Neural progenitor cell (in vitro differentiated cells): ENCODE measurements around the gene FOLR3. TPM values are rescaled to one million over a fixed set of nuclear protein-coding genes. Genes with fewer than 3 reads are reported as not detected.

Experiments
- DNase-seq: peaks from one replicate; pipeline ENCODE4 v3.0.0-alpha.2; 2016; ENCODE audit warnings: low spot score
- H2AFZ ChIP-seq: fragments of 200-600 bp; sonication (generic); replicated peaks from 2 replicates; pipeline ENCODE4 v1.6.1; 2016; ENCODE audit warnings: antibody characterized with exemption
- H3F3A ChIP-seq: fragments of 200-600 bp; sonication (generic); 2 replicates; pipeline ENCODE4 v1.6.1; 2016; ENCODE audit warnings: antibody characterized with exemption, low read depth
- H3K27ac ChIP-seq: fragments of 200-600 bp; sonication (generic); 2 replicates; pipeline ENCODE4 v1.5.1; 2016; ENCODE audit warnings: mild to moderate bottlenecking
- H3K27me3 ChIP-seq: fragments of 200-600 bp; sonication (generic); 2 replicates; pipeline ENCODE4 v1.6.1; 2016; ENCODE audit warnings: mild to moderate bottlenecking, moderate library complexity
- H3K36me3 ChIP-seq: fragments of 200-600 bp; sonication (generic); 2 replicates; pipeline ENCODE4 v1.5.1; 2016
- H3K4me1 ChIP-seq: fragments of 200-600 bp; sonication (generic); 2 replicates; pipeline ENCODE4 v1.6.1; 2016; ENCODE audit warnings: mixed run types
- H3K4me2 ChIP-seq: fragments of 200-600 bp; sonication (generic); 2 replicates; pipeline ENCODE4 v1.6.1; 2016
- H3K4me3 ChIP-seq: fragments of 200-600 bp; sonication (generic); 2 replicates; pipeline ENCODE4 v1.5.1; 2016
- H3K79me2 ChIP-seq: fragments of 200-600 bp; sonication (generic); 2 replicates; pipeline ENCODE4 v1.6.1; 2016; ENCODE audit warnings: low read depth
- H3K9ac ChIP-seq: fragments of 200-600 bp; sonication (generic); 2 replicates; pipeline ENCODE4 v1.6.1; 2016
- H3K9me3 ChIP-seq: fragments of 200-600 bp; sonication (generic); 2 replicates; pipeline ENCODE4 v1.5.1; 2016; ENCODE audit warnings: low read depth
- H4K20me1 ChIP-seq: fragments of 200-600 bp; sonication (generic); 2 replicates; pipeline ENCODE4 v1.6.1; 2016; ENCODE audit warnings: low read depth
- H3K27ac Mint-ChIP-seq: 3 replicates; pipeline ENCODE4 v1.8.0; 2021; ENCODE audit warnings: mixed read lengths
- H3K27me3 Mint-ChIP-seq: 2 replicates; pipeline ENCODE4 v1.8.0; 2022; ENCODE audit warnings: low read depth, mild to moderate bottlenecking, inconsistent platforms, moderate library complexity, mixed read lengths; ENCODE audit not compliant: insufficient read depth
- H3K36me3 Mint-ChIP-seq: 3 replicates; pipeline ENCODE4 v1.8.0; 2021; ENCODE audit warnings: mixed read lengths
- H3K4me1 Mint-ChIP-seq: 3 replicates; pipeline ENCODE4 v1.8.0; 2021; ENCODE audit warnings: mixed read lengths
- H3K4me3 Mint-ChIP-seq: 3 replicates; pipeline ENCODE4 v1.8.0; 2021; ENCODE audit warnings: mild to moderate bottlenecking, moderate library complexity, mixed read lengths
- H3K9me3 Mint-ChIP-seq: 3 replicates; pipeline ENCODE4 v1.8.0; 2020; ENCODE audit warnings: mixed read lengths
- EZH2 ChIP-seq: fragments of 200-600 bp; sonication (generic); IDR thresholded peaks from 2 replicates; pipeline ENCODE4 v1.6.1; 2017; ENCODE audit warnings: antibody characterized with exemption, mild to moderate bottlenecking, moderate library complexity
- EZH2phosphoT487 ChIP-seq: fragments of 200-600 bp; sonication (generic); IDR thresholded peaks from 2 replicates; pipeline ENCODE4 v1.6.1; 2017; ENCODE audit warnings: antibody characterized with exemption
- total RNA-seq: library from RNA; depleted of rRNA; stranded (reverse); fragments of >200 nt; gene quantifications from 2 replicates; pipeline ENCODE4 v1.2.3, GENCODE V29; 2015; ENCODE audit warnings: low replicate concordance
- TF ChIP-seq, protein P1 (sequence below): fragments of 200-600 bp; sonication (generic); IDR thresholded peaks from 2 replicates; pipeline ENCODE4 v1.5.1; 2017; ENCODE audit warnings: antibody characterized with exemption, mild to moderate bottlenecking

The FOLR3 gene
- total RNA-seq, 1 donor from 2014 or later, result not detected

DNA sequence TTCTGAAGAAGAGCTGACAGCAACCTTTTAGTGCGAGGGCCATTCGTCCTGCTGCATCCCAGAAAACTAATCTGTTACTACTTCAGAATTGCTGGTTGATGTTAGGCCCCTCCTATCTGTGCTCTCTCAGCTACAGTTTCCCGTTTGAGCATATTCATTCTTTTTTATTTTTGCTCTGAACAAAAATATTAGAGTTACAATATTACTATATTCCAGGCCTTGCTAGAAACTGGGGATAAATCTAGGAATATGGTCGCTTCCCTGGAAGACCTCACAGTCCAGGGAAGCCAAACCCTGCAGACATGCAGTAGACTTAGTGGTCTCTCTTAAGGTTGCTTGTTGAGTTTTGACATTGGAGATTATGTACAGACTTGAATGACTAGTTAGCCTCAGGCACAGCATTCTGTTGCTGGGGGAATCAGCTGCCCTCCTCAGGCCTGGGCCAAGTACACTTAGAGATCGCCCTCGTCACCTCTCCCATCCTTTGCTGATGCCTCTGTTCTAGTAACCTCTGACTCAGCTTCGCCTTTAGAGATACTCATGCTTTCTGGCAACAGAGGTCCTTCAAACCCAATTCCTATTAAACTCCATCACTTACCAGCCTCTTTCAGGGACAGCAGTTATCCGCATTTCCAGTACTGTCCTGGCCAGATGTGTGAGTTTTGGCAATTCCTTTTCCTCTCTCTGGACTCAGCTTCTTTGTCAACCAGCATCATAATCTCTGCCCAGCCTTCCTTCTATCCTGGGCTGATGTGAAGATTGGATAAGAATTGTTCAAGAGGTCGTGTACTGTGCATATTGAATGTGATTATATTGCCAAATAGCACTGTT lies 22.3 kb upstream of the FOLR3 start:
- no peaks in the 10 kb centered on the region for H3K9me3 Mint-ChIP-seq
- no peak for TF ChIP-seq EZH2
- TF ChIP-seq, protein P1, sequence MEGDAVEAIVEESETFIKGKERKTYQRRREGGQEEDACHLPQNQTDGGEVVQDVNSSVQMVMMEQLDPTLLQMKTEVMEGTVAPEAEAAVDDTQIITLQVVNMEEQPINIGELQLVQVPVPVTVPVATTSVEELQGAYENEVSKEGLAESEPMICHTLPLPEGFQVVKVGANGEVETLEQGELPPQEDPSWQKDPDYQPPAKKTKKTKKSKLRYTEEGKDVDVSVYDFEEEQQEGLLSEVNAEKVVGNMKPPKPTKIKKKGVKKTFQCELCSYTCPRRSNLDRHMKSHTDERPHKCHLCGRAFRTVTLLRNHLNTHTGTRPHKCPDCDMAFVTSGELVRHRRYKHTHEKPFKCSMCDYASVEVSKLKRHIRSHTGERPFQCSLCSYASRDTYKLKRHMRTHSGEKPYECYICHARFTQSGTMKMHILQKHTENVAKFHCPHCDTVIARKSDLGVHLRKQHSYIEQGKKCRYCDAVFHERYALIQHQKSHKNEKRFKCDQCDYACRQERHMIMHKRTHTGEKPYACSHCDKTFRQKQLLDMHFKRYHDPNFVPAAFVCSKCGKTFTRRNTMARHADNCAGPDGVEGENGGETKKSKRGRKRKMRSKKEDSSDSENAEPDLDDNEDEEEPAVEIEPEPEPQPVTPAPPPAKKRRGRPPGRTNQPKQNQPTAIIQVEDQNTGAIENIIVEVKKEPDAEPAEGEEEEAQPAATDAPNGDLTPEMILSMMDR, result no peak
- TF ChIP-seq EZH2phosphoT487, result peak; percentile 23
- H3K9ac ChIP-seq, result no peak overlapping the region
- peak overlapping the region; percentile 100 for H3K27ac Mint-ChIP-seq
- H4K20me1 ChIP-seq, result no peaks in the 10 kb centered on the region
- peak overlapping the region; percentile 23 for H2AFZ ChIP-seq
- no peaks in the 10 kb centered on the region for H3K79me2 ChIP-seq
- H3K4me3 Mint-ChIP-seq, result peak overlapping the region; percentile 96
- H3K9me3 ChIP-seq, result no peaks in the 10 kb centered on the region
- no peaks in the 10 kb centered on the region for H3K36me3 ChIP-seq
- peaks cover 6% of the 10 kb centered on the region for H3K4me1 ChIP-seq
- peaks cover 40% of the 10 kb centered on the region for H3K27me3 ChIP-seq
- H3K4me2 ChIP-seq, result peak overlapping the region; percentile 81
- H3K4me3 ChIP-seq, result peak overlapping the region; percentile 69
- DNase-seq, result no peak
- H3K4me1 Mint-ChIP-seq, result peaks cover 20% of the 10 kb centered on the region
- peak overlapping the region; percentile 92 for H3K27ac ChIP-seq
- H3F3A ChIP-seq, result peaks cover 21% of the 10 kb centered on the region
- H3K36me3 Mint-ChIP-seq, result peaks cover 3% of the 10 kb centered on the region
- peaks cover 5% of the 10 kb centered on the region for H3K27me3 Mint-ChIP-seq

GRCh38 chr11:72114570-72114969 lies 21.0 kb upstream of the FOLR3 start:
- Histone ChIP-seq H3K4me2 (no peak overlapping the region), H3K9me3 (no peaks in the 10 kb centered on the region), H3K79me2 (no peaks in the 10 kb centered on the region), H4K20me1 (no peaks in the 10 kb centered on the region), H3K36me3 (no peaks in the 10 kb centered on the region), H2AFZ (no peak overlapping the region), H3K9ac (no peak overlapping the region), H3K27me3 (peaks cover 40% of the 10 kb centered on the region), H3F3A (peaks cover 21% of the 10 kb centered on the region), H3K4me1 (peaks cover 6% of the 10 kb centered on the region), H3K4me3 (no peak overlapping the region), H3K27ac (no peak overlapping the region)
- TF ChIP-seq EZH2 (no peak), EZH2phosphoT487 (no peak)
- TF ChIP-seq, protein P1, result no peak
- no peak for DNase-seq
- H3K9me3 Mint-ChIP-seq, result no peaks in the 10 kb centered on the region
- peaks cover 5% of the 10 kb centered on the region for H3K27me3 Mint-ChIP-seq
- H3K36me3 Mint-ChIP-seq, result peaks cover 3% of the 10 kb centered on the region
- no peak overlapping the region for H3K27ac Mint-ChIP-seq
- H3K4me1 Mint-ChIP-seq, result peaks cover 20% of the 10 kb centered on the region
- no peak overlapping the region for H3K4me3 Mint-ChIP-seq

DNA sequence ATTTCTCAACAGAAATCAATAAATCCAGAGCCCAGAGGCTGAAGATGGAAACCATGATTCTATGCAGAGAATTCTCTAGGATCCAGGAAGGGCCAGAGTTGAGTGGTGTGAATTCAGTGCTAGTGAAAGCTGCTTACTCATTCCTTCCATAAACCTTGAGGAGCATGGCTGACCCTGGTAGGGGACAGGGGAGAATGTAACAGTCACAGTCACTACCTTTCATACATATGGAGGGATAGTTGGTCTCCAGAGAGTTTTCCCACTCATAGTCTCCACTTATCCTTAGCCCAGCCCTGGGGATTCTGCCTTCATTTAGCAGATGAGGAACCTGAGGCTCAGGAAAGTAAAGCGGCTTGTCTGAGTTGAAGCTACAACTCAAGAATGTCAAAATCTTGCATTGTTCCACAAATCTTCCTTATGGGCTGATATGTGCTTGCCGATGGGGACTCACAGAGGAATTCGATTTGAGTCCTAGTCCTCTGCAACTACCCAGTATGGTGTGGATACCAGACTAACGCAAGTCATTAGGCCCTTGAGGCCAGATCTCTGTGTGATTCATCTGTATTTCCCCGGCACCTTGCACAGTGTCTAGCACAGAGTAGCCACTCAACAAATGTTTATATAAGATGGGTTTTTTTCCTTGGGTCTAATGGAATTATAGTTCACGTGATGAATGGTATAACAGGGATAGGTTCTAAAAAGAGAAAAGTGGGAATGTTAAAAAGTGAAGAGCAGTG lies 19.3 kb upstream of the FOLR3 start:
- DNase-seq, result no peak
- H3K4me3 ChIP-seq, result no peak overlapping the region
- Mint-ChIP-seq H3K9me3 (no peaks in the 10 kb centered on the region), H3K27me3 (peaks cover 5% of the 10 kb centered on the region), H3K4me1 (peaks cover 18% of the 10 kb centered on the region), H3K36me3 (no peaks in the 10 kb centered on the region), H3K4me3 (no peak overlapping the region), H3K27ac (no peak overlapping the region)
- H3K79me2 ChIP-seq, result no peaks in the 10 kb centered on the region
- H3K36me3 ChIP-seq, result no peaks in the 10 kb centered on the region
- no peak overlapping the region for H2AFZ ChIP-seq
- H3K4me2 ChIP-seq, result no peak overlapping the region
- H4K20me1 ChIP-seq, result no peaks in the 10 kb centered on the region
- peaks cover 19% of the 10 kb centered on the region for H3F3A ChIP-seq
- H3K27ac ChIP-seq, result no peak overlapping the region
- H3K27me3 ChIP-seq, result peaks cover 40% of the 10 kb centered on the region
- no peaks in the 10 kb centered on the region for H3K9me3 ChIP-seq
- TF ChIP-seq, protein P1, result no peak
- no peak for TF ChIP-seq EZH2phosphoT487
- TF ChIP-seq EZH2, result no peak
- H3K4me1 ChIP-seq, result peaks cover 6% of the 10 kb centered on the region
- H3K9ac ChIP-seq, result no peak overlapping the region
